Body of pancreas (tissue), 4 donors: ENCODE data around the gene P2RX3. TPM values are rescaled to one million over a fixed set of nuclear protein-coding genes. Genes with fewer than 3 reads are reported as not detected.

Source experiments
- ATAC-seq: fragments of 150-250 bp; one replicate; pipeline ENCODE4 v1.9.1; 2016
- DNase-seq, 4 donors: peaks; one replicate each; pipeline ENCODE4 v3.0.0-alpha.2; 2019
- H3K27ac ChIP-seq, 4 donors: fragments of 200-600 bp; sonication (generic); 1 replicate in 3 of 4; 2 replicates in 1 of 4; pipeline versions ENCODE4 v1.5.1 to v1.6.1; 2016 to 2019; ENCODE audit warnings: mild to moderate bottlenecking in 1 of 4, mixed read lengths in 1 of 4, moderate library complexity in 1 of 4
- H3K27me3 ChIP-seq, 2 donors: fragments of 200-600 bp; sonication (generic); one replicate each; pipeline ENCODE4 v1.6.0; 2016; ENCODE audit warnings: mild to moderate bottlenecking in 1 of 2
- H3K36me3 ChIP-seq, 2 donors: fragments of 200-600 bp; sonication (generic); replicated peaks in 1 of 2; 2 replicates each; pipeline ENCODE4 v1.5.1; 2016; ENCODE audit warnings: low read depth in 2 of 2; ENCODE audit not compliant: insufficient read depth in 1 of 2
- H3K4me1 ChIP-seq: fragments of 200-600 bp; sonication (generic); one replicate; pipeline ENCODE4 v1.6.0; 2016
- H3K4me3 ChIP-seq, 2 donors: fragments of 200-600 bp; sonication (generic); 1 replicate in 1 of 2; 2 replicates in 1 of 2; pipeline ENCODE4 v1.5.1; 2016 to 2019
- H3K9me3 ChIP-seq, 3 donors: fragments of 200-600 bp; sonication (generic); 1 replicate in 2 of 3; 2 replicates in 1 of 3; pipeline ENCODE4 v1.5.1; 2016
- POLR2A ChIP-seq, 3 donors: fragments of 450-650 bp; IDR thresholded peaks; one replicate each; pipeline ENCODE4 v1.6.1; 2016; ENCODE audit warnings: antibody characterized with exemption in 3 of 3, mild to moderate bottlenecking in 2 of 3
- WGBS, 2 donors: methylation state at CpG; one replicate each; pipeline ENCODE4 v1.1.5; 2017; 5-methylcytosine and 5-hydroxymethylcytosine counted together
- intact Hi-C: fragments of 100-400 bp; cut with DNase I; formaldehyde crosslinking; loops from one replicate; pipeline ENCODE4 v1.15.1; 2023
- total RNA-seq, 2 donors: library from RNA; depleted of rRNA; stranded (reverse); fragments of >200 nt; gene quantifications; one replicate each; pipeline ENCODE4 v1.1.0, GENCODE V29; 2016
- TF ChIP-seq, protein P1 (sequence below), 7 experiments: fragments of 450-650 bp in 4 of 7; fragments of 200-600 bp in 3 of 7; sonication (generic) in 3 of 7; IDR thresholded peaks; one replicate each; pipeline ENCODE4 v1.5.1; 2016 to 2019; ENCODE audit warnings: antibody characterized with exemption in 7 of 7

Gene P2RX3
- total RNA-seq, 2 donors from 2014 or later = not detected

DNA sequence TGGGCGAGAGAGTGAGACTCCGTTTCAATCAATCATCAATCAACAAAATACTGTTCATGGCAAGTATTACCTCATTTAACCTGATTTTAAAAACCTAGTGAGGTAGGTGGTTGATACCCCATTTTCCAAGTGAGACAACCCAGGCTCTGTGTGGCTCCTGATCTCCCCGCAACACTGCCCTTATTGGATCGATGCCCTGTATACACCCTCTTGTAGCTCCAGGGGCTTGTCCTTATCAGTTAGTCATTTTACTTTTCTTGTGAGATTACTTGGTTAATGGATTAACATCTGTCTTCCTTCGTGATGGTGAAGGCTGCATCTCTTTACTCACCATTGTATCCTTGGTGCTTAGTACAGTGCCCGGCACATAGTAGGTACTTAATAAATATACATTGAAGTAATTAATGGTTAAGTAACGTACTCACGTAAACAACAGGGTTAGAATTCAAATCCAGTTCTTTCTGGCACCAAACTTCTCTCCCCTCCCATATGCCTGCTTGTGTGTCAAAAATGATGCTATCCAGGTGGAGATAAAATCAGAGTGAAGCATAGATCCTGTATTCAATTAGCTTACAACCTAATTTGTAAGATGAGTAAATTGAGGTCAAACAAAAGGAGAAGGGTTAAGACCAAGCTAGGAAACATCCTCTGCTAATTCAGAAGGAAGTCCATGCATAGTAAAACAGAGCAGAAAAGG is 54.1 kb downstream of the P2RX3 start:
- Histone ChIP-seq H3K27ac (no peak overlapping the region), H3K4me1 (no peaks in the 10 kb centered on the region), H3K27me3 (no peaks in the 10 kb centered on the region), H3K4me3 (no peak overlapping the region), H3K9me3 (no peaks in the 10 kb centered on the region), H3K36me3 (no peaks in the 10 kb centered on the region)
- 65 to 83% methylated on average over 8 of the region's 8 CpGs for WGBS, 2 donors
- TF ChIP-seq POLR2A (IDR thresholded peaks at IDR 0.05) = no peak
- TF ChIP-seq, protein P1, sequence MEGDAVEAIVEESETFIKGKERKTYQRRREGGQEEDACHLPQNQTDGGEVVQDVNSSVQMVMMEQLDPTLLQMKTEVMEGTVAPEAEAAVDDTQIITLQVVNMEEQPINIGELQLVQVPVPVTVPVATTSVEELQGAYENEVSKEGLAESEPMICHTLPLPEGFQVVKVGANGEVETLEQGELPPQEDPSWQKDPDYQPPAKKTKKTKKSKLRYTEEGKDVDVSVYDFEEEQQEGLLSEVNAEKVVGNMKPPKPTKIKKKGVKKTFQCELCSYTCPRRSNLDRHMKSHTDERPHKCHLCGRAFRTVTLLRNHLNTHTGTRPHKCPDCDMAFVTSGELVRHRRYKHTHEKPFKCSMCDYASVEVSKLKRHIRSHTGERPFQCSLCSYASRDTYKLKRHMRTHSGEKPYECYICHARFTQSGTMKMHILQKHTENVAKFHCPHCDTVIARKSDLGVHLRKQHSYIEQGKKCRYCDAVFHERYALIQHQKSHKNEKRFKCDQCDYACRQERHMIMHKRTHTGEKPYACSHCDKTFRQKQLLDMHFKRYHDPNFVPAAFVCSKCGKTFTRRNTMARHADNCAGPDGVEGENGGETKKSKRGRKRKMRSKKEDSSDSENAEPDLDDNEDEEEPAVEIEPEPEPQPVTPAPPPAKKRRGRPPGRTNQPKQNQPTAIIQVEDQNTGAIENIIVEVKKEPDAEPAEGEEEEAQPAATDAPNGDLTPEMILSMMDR (IDR thresholded peaks at IDR 0.05) = no peak
- no peak for DNase-seq
- no peak for ATAC-seq
- intact Hi-C loops = no loop called here

DNA sequence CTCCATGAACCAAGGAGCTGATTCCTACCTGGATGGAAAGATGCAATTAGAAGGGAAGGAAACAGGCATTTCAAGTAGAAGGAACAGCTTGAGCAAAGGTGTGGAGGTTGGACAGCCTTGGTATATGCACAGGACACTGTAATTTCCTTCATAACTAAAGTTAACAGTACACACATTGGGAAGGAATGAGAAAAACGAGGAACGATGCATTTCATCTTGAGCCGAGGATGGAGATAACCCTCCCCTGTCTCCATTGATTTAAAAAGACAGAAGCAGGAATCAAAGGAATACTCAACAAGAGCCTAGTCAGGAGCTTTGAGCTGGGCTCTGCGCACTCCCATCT is 54.6 kb downstream of the P2RX3 start:
- no peak for DNase-seq
- intact Hi-C loops = no loop called here
- Histone ChIP-seq H3K36me3 (no peaks in the 10 kb centered on the region), H3K27ac (no peak overlapping the region), H3K9me3 (no peaks in the 10 kb centered on the region), H3K27me3 (no peaks in the 10 kb centered on the region), H3K4me1 (no peaks in the 10 kb centered on the region), H3K4me3 (no peak overlapping the region)
- TF ChIP-seq POLR2A (IDR thresholded peaks at IDR 0.05) = no peak
- TF ChIP-seq, protein P1 (IDR thresholded peaks at IDR 0.05) = no peak
- 73 to 83% methylated on average over 4 of the region's 4 CpGs for WGBS, 2 donors
- no peak for ATAC-seq

DNA sequence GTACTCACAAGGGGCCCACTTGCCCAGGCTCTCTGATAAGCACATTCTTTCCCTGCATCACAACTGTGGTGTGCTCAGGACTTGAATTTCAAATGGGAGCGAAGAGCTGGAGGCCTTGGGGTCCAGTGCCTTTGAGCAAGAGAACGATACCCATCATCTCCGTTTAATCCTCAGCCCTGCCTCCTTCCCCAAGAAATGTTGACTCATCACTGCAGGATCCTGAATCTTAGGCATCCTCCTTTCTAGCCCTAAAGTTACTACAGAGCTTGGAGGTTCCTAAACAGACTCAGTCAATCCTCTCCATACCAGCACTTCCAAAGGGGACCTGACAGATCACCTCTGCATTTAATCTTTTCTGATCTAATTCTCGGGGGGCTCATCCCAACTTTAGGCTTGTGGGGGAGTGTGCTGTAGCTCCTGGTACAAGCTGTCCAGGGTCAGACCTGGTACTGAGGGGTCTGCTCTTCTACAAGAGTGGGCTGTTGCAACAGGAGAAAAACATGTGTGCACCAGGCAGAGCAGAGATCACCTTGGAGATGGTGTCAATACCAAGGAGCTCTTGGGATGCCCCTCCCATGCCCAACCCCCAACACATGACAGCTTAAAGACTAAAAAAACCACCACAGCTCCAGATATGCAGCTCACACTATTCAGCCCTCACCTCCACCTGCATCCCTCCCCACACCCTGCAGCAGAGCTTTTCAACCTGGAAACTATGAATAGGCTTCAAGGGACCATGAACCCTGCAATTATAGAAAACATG is 56.2 kb downstream of the P2RX3 start:
- 55 to 76% methylated on average over 4 of the region's 4 CpGs for WGBS, 2 donors
- Histone ChIP-seq H3K27ac (no peak overlapping the region), H3K4me1 (no peaks in the 10 kb centered on the region), H3K36me3 (no peaks in the 10 kb centered on the region), H3K9me3 (no peaks in the 10 kb centered on the region), H3K27me3 (no peaks in the 10 kb centered on the region), H3K4me3 (no peak overlapping the region)
- intact Hi-C loops = no loop called here
- TF ChIP-seq, protein P1 (IDR thresholded peaks at IDR 0.05) = no peak
- TF ChIP-seq POLR2A (IDR thresholded peaks at IDR 0.05) = no peak
- DNase-seq (no peak), ATAC-seq (no peak)

DNA sequence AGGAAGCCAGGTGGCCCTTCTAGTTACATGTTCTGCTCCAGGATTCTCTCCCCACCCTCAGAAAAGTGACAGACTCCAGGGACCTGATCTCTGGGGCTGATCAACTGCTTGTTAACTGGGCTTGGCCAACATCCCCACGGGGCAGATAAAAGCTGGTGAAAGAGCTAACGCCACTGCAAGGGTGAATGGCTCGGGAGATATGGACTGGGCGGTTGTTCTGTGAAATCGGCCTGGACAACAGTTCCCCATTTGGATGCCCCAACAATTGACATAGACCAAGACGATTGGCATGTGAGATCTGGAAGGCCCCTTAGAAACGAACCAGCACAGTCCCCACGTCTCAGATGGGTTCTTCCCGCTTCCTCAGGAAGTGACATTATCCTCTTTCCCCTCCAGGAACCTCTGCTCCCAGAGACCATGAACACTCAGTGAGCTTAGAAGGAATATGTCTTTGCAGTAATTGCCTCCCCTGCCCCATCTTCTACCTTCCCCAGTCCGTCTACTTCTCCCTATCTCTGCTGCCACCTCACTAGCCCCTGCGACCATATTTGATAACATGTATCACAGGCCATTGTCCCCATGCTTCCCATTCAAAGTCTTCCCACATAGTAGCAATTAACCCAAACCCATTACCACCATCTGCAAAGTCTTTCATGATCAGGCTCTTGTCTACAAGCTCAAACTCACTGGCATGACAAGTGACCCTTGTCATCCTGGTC is 57.9 kb downstream of the P2RX3 start:
- H3K9me3 ChIP-seq = no peaks in the 10 kb centered on the region
- H3K4me1 ChIP-seq = no peaks in the 10 kb centered on the region
- no peak for TF ChIP-seq POLR2A (IDR thresholded peaks at IDR 0.05)
- TF ChIP-seq, protein P1 (IDR thresholded peaks at IDR 0.05) = no peak
- no peak for DNase-seq
- intact Hi-C loops = no loop called here
- WGBS, 2 donors = 80 to 87% methylated on average over 10 to 11 of the region's 11 CpGs
- H3K27ac ChIP-seq = no peak overlapping the region
- no peak for ATAC-seq
- H3K4me3 ChIP-seq = no peak overlapping the region
- H3K36me3 ChIP-seq = no peaks in the 10 kb centered on the region
- no peaks in the 10 kb centered on the region for H3K27me3 ChIP-seq
